Activated CD4-positive, alpha-beta memory T cell treated with anti-CD3 and anti-CD28 coated beads, Interleukin-2, amount 10 ng/mL, durations not matched to agents 7 days and 5 days (primary cell): ENCODE results near the gene TCERG1L. TPM values are rescaled to one million over a fixed set of nuclear protein-coding genes. Genes with fewer than 3 reads are reported as not detected.

ENCODE experiments used
- CTCF ChIA-PET: fragments of 350-600 bp; sonication (Branson Sonifier 250); formaldehyde crosslinking; loops from one replicate; lab custom pipeline; 2021; ENCODE audit warnings: antibody characterized with exemption, inconsistent platforms; lab: Charles Lee
- POLR2A ChIA-PET: fragments of 350-600 bp; sonication (Branson Sonifier 250); formaldehyde crosslinking; loops from one replicate; lab custom pipeline; 2021; ENCODE audit warnings: antibody characterized with exemption; lab: Charles Lee
- DNase-seq: peaks from one replicate; pipeline ENCODE4 v3.0.0-alpha.2; 2020
- H3K27ac Mint-ChIP-seq: one replicate; pipeline ENCODE4 v1.8.0; 2021; ENCODE audit warnings: mild to moderate bottlenecking, mixed read lengths
- H3K27me3 Mint-ChIP-seq: one replicate; pipeline ENCODE4 v1.8.0; 2021; ENCODE audit warnings: mixed read lengths
- H3K36me3 Mint-ChIP-seq: one replicate; pipeline ENCODE4 v1.8.0; 2021; ENCODE audit warnings: low read depth, mixed read lengths
- H3K4me1 Mint-ChIP-seq: one replicate; pipeline ENCODE4 v1.8.0; 2021; ENCODE audit warnings: mixed read lengths
- H3K4me3 Mint-ChIP-seq: one replicate; pipeline ENCODE4 v1.8.0; 2021; ENCODE audit warnings: mild to moderate bottlenecking, mixed read lengths
- H3K9me3 Mint-ChIP-seq: one replicate; pipeline ENCODE4 v1.8.0; 2021; ENCODE audit warnings: mixed read lengths
- total RNA-seq, 2 experiments: library from RNA; stranded (reverse); gene quantifications; one replicate each; pipeline ENCODE4 v1.2.3, GENCODE V29; 2021

TCERG1L gene
- total RNA-seq, 2 experiments from 2014 or later, result 0.08 TPM; not detected in 1

DNA sequence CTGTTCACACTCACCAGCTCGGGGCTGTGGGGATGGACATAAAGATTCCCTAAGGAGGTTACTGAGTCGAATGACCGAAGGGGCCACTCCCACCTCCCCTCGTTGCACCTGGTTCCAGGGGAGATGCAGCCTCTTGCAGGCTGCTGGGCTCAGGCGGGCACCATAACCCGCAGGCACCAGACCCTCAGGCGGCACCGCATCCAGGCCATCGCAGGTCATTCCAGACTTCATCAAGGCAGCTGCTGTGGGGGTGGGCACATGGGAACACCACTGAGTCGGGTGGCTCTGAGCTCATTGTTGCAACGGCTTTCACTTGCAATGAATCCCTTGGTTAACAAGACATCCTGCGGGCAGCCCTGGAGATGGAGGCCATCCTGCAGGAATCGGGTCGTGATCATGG is 221.7 kb downstream of the TCERG1L start:
- no peaks in the 10 kb centered on the region for H3K4me1 Mint-ChIP-seq
- no peaks in the 10 kb centered on the region for H3K27me3 Mint-ChIP-seq
- ChIA-PET CTCF (no interaction called here), POLR2A (no interaction called here)
- no peaks in the 10 kb centered on the region for H3K36me3 Mint-ChIP-seq
- H3K4me3 Mint-ChIP-seq, result no peak overlapping the region
- no peak for DNase-seq
- H3K27ac Mint-ChIP-seq, result no peak overlapping the region
- H3K9me3 Mint-ChIP-seq, result peaks cover 8% of the 10 kb centered on the region

DNA sequence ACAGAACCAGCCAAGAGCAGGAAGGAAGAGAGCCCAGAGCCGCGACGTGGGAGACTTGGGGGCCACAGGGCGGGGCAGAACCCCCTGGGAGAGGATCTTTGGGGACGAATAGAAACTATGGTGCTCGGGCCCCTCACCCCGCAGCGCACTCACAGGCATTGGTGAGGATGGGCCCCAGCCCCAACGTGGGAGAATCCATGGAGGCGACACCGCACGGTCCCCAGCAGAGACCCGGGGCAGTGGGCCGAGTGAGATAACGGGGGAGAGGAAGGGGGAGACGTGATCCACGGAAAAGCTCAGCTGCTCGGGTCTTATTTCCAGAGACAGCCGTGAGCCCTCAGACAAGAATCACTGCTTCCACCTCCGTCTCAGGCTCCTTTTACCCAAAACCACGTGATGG is 222.4 kb downstream of the TCERG1L start:
- H3K9me3 Mint-ChIP-seq, result peaks cover 8% of the 10 kb centered on the region
- CTCF ChIA-PET, result no interaction called here
- no peak for DNase-seq
- H3K27ac Mint-ChIP-seq, result no peak overlapping the region
- no peaks in the 10 kb centered on the region for H3K36me3 Mint-ChIP-seq
- H3K4me3 Mint-ChIP-seq, result no peak overlapping the region
- no peaks in the 10 kb centered on the region for H3K4me1 Mint-ChIP-seq
- no peaks in the 10 kb centered on the region for H3K27me3 Mint-ChIP-seq
- POLR2A ChIA-PET, result no interaction called here

DNA sequence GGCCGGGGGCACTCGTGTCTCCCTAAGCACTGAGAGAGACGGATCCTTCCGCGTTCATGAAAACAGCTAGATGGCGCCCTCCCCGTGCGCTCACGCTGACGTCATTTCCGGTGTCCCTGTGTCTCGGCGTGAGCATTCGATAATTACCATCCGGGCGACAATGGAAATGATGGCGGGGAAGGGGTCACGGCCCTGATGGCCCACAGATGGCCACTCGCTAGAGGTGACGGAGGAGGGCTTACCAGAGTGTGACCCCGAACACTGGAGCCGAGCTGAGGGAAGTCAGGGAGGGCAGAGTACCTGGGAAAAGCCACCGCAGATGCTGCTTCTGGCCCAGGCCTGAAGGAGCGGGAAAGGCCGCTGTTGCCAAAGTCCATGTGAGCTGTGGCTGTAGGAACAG is 222.9 kb downstream of the TCERG1L start:
- H3K36me3 Mint-ChIP-seq, result no peaks in the 10 kb centered on the region
- no peak for DNase-seq
- ChIA-PET CTCF (no interaction called here), POLR2A (no interaction called here)
- no peaks in the 10 kb centered on the region for H3K27me3 Mint-ChIP-seq
- no peaks in the 10 kb centered on the region for H3K4me1 Mint-ChIP-seq
- no peak overlapping the region for H3K4me3 Mint-ChIP-seq
- H3K9me3 Mint-ChIP-seq, result peaks cover 8% of the 10 kb centered on the region
- H3K27ac Mint-ChIP-seq, result no peak overlapping the region

DNA sequence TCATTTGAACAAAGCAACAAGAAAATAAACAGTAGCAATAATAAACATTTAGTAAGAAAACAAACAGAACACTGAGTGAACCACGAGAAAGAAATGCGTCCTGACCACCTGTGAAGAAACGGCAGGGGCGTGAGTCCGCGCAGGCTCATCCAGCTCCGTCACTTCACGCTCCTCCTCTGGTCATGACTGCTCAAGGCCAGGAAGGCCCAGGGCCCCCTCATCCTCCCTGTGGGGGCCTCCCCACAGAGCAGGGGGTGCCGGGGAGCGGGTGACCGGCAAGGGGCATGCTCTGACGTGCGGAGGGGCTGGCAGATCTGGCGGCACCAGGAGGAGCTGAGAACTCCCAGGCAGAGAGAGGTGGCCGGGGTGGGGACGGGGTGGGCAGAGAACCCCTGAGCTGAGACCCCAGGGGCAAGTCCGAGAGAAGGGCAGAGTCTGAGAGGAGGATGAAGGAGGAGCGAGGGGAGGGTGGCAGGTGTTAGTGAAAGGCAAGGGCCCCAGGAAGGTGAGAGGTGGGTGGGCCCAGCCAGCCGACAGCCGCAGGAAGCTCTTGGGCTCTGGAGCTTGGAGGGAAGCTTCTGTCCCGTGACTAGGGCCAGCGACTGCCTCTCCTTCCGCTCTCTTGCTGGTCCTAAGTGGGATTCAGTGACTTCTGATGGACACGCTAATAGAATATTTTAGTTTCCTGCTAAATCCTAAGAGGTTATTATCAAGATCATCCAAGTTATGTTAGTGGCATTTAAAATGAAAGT is 223.9 kb downstream of the TCERG1L start:
- Mint-ChIP-seq H3K4me1 (no peaks in the 10 kb centered on the region), H3K4me3 (no peak overlapping the region), H3K27ac (no peak overlapping the region), H3K9me3 (peaks cover 8% of the 10 kb centered on the region), H3K27me3 (no peaks in the 10 kb centered on the region), H3K36me3 (no peaks in the 10 kb centered on the region)
- DNase-seq, result no peak
- ChIA-PET CTCF (no interaction called here), POLR2A (no interaction called here)

DNA sequence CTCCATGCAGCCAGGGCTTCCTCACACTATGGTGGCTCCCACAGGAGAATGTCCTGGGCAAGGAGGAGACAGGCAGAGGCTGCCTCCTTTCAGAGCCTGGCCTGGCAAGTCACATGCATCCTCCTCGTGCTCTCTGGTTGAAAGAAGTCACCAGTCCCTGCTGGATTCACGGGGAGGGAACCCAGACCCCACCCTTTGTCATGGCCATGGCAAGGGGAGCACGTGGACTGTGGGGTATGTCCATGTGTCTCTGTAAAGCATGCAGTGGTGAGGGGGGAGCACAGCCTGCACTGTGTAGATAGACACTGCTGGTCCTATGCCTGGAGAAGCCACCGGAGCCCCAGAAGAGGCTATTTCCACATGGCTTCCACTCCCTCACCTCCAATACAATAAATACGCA is 225.0 kb downstream of the TCERG1L start:
- Mint-ChIP-seq H3K36me3 (no peaks in the 10 kb centered on the region), H3K4me1 (peaks cover 1% of the 10 kb centered on the region), H3K27ac (no peak overlapping the region), H3K9me3 (peaks cover 8% of the 10 kb centered on the region), H3K27me3 (no peaks in the 10 kb centered on the region), H3K4me3 (no peak overlapping the region)
- POLR2A ChIA-PET, result no interaction called here
- CTCF ChIA-PET, result no interaction called here
- DNase-seq, result no peak

DNA sequence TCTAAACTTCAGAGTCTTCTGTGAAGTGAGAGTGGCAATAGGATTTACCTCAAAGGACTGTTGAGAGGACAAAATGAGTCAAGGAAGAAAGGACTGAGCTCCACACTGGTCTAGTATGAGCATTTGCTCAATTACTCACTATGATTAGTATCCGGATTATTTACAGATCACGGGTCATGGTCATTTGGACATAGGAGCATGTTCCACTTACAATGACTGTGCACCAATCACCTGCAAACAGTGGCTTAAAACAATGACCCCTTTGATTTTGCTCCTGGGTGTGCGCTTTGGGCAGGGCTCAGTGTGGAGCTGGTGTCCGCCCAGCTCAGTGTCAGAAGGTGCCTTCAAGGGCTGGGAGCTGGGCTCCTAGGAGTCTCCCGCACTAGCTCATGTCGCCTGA is 225.4 kb downstream of the TCERG1L start:
- no peak overlapping the region for H3K4me3 Mint-ChIP-seq
- ChIA-PET CTCF (no interaction called here), POLR2A (no interaction called here)
- no peaks in the 10 kb centered on the region for H3K27me3 Mint-ChIP-seq
- H3K36me3 Mint-ChIP-seq, result no peaks in the 10 kb centered on the region
- DNase-seq, result no peak
- H3K9me3 Mint-ChIP-seq, result peaks cover 8% of the 10 kb centered on the region
- no peak overlapping the region for H3K27ac Mint-ChIP-seq
- H3K4me1 Mint-ChIP-seq, result peaks cover 3% of the 10 kb centered on the region

DNA sequence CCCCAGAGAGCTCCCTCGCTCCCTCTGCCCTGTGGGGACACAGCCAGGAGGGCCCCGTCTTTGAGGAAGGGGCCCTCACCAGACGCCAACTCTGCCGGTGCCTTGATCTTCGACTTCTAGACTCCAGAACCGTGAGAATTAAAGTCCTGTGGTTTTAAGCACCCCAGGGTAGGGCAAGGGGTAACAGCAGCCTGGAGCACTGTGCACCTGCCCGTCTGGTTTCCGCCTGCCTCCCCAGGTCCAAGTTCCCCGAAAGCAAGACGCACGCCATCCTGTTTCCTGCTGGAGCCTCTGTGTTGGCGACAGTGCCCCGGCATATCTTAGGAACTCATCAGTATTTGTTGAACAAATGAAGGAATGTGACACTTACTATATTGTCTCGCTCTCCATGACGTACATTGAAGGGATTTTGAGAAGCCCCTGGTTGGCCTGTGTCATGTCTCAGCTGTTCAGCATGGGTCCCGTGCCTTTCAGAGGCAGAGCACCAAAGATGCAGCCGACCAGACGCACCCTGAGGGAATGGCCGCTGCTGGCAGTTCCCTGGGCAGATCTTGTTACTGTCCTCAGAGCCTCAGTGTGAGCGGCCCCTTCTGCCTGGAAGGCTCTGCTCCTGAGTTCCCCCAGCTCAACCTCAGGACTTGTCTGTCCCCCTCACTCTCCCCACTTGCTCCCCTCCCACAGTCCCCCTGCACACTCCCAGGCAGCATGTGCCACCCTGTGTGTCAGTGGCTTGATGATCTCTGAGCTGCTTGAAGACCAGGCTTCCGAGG is 226.2 kb downstream of the TCERG1L start:
- CTCF ChIA-PET, result no interaction called here
- POLR2A ChIA-PET, result no interaction called here

DNA sequence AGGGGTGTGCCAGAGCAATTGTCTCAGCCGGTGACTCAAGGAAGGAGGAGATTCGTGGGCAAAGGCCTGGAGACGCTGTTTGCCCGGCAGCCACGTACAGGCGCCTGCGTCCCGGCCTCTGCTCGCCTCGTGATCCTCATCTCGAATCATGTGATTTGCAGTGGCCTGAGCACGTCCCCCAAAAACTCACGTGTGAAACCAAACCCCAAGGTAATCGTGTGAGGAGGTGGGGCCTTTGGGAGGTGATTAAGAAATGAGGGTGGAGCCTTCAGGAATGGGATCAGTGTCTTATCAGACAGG is 226.8 kb downstream of the TCERG1L start:
- peaks cover 3% of the 10 kb centered on the region for H3K4me1 Mint-ChIP-seq
- no peaks in the 10 kb centered on the region for H3K36me3 Mint-ChIP-seq
- H3K9me3 Mint-ChIP-seq, result peaks cover 6% of the 10 kb centered on the region
- H3K4me3 Mint-ChIP-seq, result no peak overlapping the region
- ChIA-PET POLR2A (no interaction called here), CTCF (no interaction called here)
- H3K27ac Mint-ChIP-seq, result no peak overlapping the region
- DNase-seq, result no peak
- no peaks in the 10 kb centered on the region for H3K27me3 Mint-ChIP-seq

More for the DNA sequence above, 226.2 kb downstream of the TCERG1L start:
- peaks cover 3% of the 10 kb centered on the region for H3K4me1 Mint-ChIP-seq
- no peak overlapping the region for H3K4me3 Mint-ChIP-seq
- no peaks in the 10 kb centered on the region for H3K36me3 Mint-ChIP-seq
- H3K9me3 Mint-ChIP-seq, result peaks cover 6% of the 10 kb centered on the region
- DNase-seq, result no peak
- H3K27me3 Mint-ChIP-seq, result no peaks in the 10 kb centered on the region
- H3K27ac Mint-ChIP-seq, result no peak overlapping the region

DNA sequence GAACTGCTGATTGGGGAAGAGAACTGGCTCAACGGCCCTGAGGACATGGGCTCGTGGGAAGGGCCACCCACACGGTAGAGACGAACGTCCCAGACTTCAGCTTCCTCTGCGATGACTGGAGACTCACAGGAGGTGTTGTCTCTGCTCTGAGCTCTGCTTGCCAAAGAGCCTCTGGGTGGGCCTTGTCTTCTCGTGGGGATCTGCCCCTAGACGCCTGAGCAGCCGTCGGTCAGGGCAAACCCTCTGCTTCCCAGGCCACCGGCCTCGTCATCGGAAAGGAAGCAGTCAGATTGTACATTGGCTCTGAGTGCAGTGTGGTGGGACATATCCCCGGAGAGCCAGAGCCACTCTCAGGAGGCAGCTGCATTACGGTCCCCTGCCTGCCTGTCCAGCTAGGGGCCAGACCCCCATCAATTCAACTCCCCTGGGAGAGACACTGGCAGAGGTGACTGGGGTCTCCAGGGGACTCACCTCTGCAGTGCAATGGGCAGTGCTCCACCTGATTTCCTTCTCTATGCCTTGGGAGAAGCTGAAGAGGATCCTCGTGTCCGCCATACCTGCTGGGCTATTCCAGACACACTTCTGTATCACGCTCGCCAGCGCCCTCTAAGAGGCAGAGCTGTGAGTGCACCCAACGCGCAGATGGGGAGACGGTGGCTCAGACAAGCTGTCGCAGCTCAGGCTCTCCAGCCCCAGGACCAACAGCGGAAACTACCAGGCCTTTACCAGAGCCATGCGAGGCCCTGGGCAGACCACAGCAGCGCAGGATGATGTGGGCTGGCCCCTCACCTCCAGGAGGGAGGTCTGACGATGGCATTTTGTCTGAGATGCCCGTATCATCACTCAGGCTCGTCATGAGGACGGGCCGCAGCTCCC is 227.4 kb downstream of the TCERG1L start:
- Mint-ChIP-seq H3K4me1 (peaks cover 3% of the 10 kb centered on the region), H3K27me3 (no peaks in the 10 kb centered on the region), H3K9me3 (peaks cover 6% of the 10 kb centered on the region), H3K27ac (no peak overlapping the region), H3K4me3 (no peak overlapping the region), H3K36me3 (no peaks in the 10 kb centered on the region)
- ChIA-PET CTCF (no interaction called here), POLR2A (no interaction called here)
- DNase-seq, result no peak

DNA sequence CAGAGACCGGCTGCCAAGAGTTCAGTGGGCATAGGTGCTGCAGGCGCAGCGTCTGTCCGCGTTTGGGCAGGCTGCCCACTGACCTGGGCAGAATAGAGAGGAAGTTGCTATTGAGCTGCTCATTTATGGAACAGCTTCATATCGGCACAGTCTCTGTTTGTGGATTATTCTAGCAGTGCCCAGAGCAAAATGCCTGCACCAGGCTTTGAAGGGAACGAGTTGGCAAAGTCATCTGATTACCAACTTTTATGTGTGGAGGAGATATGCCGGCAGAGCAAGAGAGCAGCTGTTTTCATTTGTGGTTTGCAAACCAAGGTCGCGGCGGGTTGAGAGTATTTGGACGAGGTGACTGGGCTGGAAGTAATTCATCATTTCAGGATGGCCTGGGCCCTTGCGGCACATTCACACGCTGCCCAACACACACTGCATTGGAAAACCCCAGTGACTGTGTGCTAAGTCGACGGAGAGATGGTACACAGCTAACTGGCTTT is 228.5 kb downstream of the TCERG1L start:
- no peak overlapping the region for H3K27ac Mint-ChIP-seq

DNA sequence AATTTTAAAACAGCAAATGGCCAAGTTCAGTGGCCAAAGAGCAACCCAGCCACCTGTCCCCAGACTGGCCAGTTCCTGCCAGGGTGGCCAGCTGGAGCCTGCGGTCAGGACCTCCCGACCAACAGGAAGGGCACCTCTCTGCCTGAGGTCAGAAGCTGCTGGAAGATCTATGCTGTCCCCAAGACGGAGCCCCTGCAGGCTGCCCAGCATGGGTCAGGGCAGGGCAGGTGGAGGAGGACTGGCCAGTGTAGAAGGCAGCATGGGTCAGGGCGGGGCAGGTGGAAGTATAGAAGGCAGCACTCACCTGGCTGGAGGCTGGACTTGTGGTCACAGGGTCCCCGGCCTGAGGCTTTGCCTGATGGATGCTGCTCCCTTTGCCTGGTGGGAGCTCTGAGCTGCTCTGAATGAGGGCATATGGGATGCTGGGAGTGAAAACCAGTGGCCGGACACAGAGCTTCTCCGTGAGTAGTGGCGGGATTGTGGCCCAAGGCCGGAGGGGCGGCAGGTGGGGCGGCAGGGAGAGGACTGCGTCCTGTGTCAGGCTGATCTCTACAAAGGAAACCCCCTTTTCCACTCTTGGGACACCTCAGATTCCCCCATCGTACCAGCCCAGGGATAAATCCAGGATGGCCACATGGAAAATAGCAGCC is 229.2 kb downstream of the TCERG1L start:
- peaks cover 3% of the 10 kb centered on the region for H3K4me1 Mint-ChIP-seq
- no peaks in the 10 kb centered on the region for H3K27me3 Mint-ChIP-seq
- H3K4me3 Mint-ChIP-seq, result no peak overlapping the region
- H3K27ac Mint-ChIP-seq, result no peak overlapping the region
- DNase-seq, result no peak
- no peaks in the 10 kb centered on the region for H3K9me3 Mint-ChIP-seq
- ChIA-PET CTCF (no interaction called here), POLR2A (no interaction called here)
- no peaks in the 10 kb centered on the region for H3K36me3 Mint-ChIP-seq

More for the DNA sequence above, 228.5 kb downstream of the TCERG1L start:
- ChIA-PET POLR2A (no interaction called here), CTCF (no interaction called here)
- H3K9me3 Mint-ChIP-seq, result no peaks in the 10 kb centered on the region
- no peaks in the 10 kb centered on the region for H3K27me3 Mint-ChIP-seq
- peaks cover 3% of the 10 kb centered on the region for H3K4me1 Mint-ChIP-seq
- H3K4me3 Mint-ChIP-seq, result no peak overlapping the region
- no peaks in the 10 kb centered on the region for H3K36me3 Mint-ChIP-seq
- DNase-seq, result no peak

DNA sequence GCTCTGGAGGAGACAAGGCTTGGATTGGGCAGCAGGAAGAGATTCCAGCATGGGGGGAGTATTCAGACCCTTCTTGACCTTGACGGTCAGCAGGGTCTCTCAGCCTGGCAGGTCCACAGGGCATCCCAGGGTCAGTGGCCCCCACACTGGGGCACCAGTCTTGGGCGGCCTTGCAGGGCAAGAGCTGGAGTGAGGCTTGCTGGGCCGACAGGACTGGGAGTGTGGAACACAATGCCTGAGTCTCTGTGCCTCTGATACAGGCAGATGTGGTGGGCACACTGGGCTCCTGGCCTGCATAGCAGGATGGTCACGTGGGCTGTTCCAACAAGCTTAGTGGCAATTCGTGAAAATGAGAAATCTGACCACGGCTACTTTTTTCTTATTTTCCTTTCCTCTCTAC is 229.7 kb downstream of the TCERG1L start:
- Mint-ChIP-seq H3K9me3 (no peaks in the 10 kb centered on the region), H3K27ac (no peak overlapping the region), H3K36me3 (no peaks in the 10 kb centered on the region), H3K27me3 (no peaks in the 10 kb centered on the region), H3K4me3 (no peak overlapping the region), H3K4me1 (peaks cover 3% of the 10 kb centered on the region)
- CTCF ChIA-PET, result no interaction called here
- DNase-seq, result no peak
- POLR2A ChIA-PET, result no interaction called here

DNA sequence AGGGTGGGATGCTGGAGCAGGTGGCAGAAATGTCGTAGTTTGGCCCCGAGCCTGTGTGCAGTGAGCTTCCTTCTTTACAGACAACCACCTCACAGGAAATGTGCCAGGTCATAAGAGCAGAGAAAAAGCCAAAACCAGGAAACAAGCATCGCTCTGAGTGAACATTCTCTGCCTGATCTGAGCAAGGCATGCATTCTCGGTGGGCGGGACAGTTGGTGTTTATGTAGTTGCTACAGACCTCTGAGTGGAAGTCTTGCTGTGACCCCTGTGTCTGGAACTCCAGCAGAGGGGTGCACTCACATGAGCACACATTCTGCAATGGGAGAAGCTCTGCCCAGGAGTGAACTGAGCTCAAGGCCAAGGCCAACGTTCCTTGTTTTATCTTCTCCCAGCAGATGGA is 230.1 kb downstream of the TCERG1L start:
- Mint-ChIP-seq H3K4me3 (no peak overlapping the region), H3K4me1 (peaks cover 3% of the 10 kb centered on the region), H3K9me3 (no peaks in the 10 kb centered on the region), H3K27me3 (no peaks in the 10 kb centered on the region), H3K27ac (no peak overlapping the region), H3K36me3 (no peaks in the 10 kb centered on the region)
- CTCF ChIA-PET, result no interaction called here
- DNase-seq, result no peak
- POLR2A ChIA-PET, result no interaction called here
